NCI-H2227 treated with DMSO at 0.1 percent for 48 hours (cell line): ENCODE results near the gene CHMP4B.

Experiments
- DNase-seq: peaks from one replicate; lab custom pipeline; 2025; lab: John Stamatoyannopoulos, UW

The CHMP4B gene

DNA sequence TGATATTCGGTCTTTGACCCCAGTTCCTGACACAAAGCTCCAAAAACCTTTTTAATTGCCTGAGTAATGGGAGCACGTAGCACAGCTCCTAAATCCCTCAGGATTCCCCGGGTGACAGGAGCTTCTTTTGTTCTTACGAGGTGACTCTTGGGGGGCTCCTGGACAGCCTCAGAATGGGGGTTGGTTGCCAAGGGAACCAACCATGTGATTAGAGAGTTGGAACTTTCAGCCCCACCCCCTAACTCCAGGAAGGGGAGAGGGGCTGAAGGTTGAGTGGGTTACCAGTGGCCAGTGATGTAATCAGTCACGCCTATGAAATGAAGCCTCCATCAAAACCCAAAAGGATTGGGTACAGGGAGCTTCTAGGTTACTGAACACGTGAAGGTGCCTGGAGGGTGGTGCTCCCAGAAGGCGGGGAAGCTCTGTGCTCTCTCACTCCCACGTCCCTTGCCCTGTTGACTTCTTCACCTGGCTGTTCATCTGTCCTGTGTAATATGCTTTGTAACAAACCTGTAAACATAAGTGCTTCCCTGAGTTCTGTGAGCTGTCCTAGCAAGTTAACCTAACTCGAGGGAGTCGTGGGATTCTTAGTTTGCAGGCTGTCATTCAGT is 89.5 kb downstream of the CHMP4B start:
- no peak for DNase-seq

GRCh38 chr20:33901132-33901523 is 90.0 kb downstream of the CHMP4B start:
- DNase-seq: no peak

DNA sequence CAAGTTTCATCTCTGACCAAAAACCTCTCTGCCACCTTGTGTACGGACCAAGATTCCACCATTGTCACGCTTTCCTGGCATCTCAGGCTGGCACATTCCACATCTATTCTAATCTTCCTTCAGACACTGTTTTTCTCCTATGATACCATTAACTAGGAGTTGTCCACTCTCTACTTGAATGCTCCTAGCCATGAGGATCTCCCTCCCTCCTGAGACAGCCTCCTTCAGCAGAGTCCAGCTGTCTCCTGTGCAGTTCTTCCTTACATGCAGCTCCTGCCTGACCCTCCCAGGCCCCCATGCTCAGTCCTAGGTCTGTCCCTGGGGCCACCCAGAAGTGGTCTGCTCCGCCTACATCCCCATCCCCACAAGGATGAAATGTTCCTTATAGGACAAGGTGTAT is 90.9 kb downstream of the CHMP4B start:
- no peak for DNase-seq
